GM10266 (cell line): ENCODE data around the gene ETV1.

Experiments used
- DNase-seq: peaks from one replicate; pipeline ENCODE4 v3.0.0; 2012; ENCODE audit errors: extremely low spot score
- CTCF ChIP-seq: IDR thresholded peaks from 2 replicates; pipeline ENCODE4 v1.5.1; 2012; ENCODE audit warnings: mild to moderate bottlenecking, low read depth; ENCODE audit not compliant: control insufficient read depth, insufficient read depth; ENCODE audit errors: missing control alignments

Gene ETV1

GRCh38 chr7:13979671-13980435 is 9.6 kb downstream of the ETV1 start:
- DNase-seq = no peak

GRCh38 chr7:13976594-13976993 is 12.9 kb downstream of the ETV1 start:
- TF ChIP-seq CTCF = no peak
- DNase-seq = no peak

More at GRCh38 chr7:13979671-13980435, 9.6 kb downstream of the ETV1 start:
- no peak for TF ChIP-seq CTCF

GRCh38 chr7:13965077-13965476 is 24.4 kb downstream of the ETV1 start:
- no peak for TF ChIP-seq CTCF
- DNase-seq = no peak

GRCh38 chr7:13963925-13964324 is 25.5 kb downstream of the ETV1 start:
- DNase-seq = no peak
- TF ChIP-seq CTCF = no peak

- TF ChIP-seq CTCF = no peak
- DNase-seq = no peak
Observed at GRCh38 chr7:13955494-13955893, 34.0 kb downstream of the ETV1 start.

- DNase-seq = no peak
- TF ChIP-seq CTCF = no peak
Observed at GRCh38 chr7:13953368-13953767, 36.1 kb downstream of the ETV1 start.

GRCh38 chr7:13952921-13953320 is 36.5 kb downstream of the ETV1 start:
- TF ChIP-seq CTCF = no peak
- DNase-seq = no peak
